Activated naive CD8-positive, alpha-beta T cell treated with anti-CD3 and anti-CD28 coated beads, Interleukin-2, amount 50 U/mL, for 24 hours (primary cell): ENCODE measurements around the gene HIPK2.

Experiments used
- ATAC-seq: fragments of 150-1000 bp; cut with Tn5 transposase; one replicate; pipeline ENCODE4 v1.10.0; 2021
- DNase-seq: peaks from one replicate; pipeline ENCODE4 v3.0.0; 2021
- H3K27ac Mint-ChIP-seq: one replicate; pipeline ENCODE4 v1.8.0; 2021; ENCODE audit warnings: mild to moderate bottlenecking, mixed read lengths
- H3K27me3 Mint-ChIP-seq: one replicate; pipeline ENCODE4 v1.8.0; 2021; ENCODE audit warnings: mixed read lengths
- H3K36me3 Mint-ChIP-seq: one replicate; pipeline ENCODE4 v1.8.0; 2021; ENCODE audit warnings: low read depth, mixed read lengths
- H3K4me1 Mint-ChIP-seq: one replicate; pipeline ENCODE4 v1.8.0; 2021; ENCODE audit warnings: mixed read lengths
- H3K4me3 Mint-ChIP-seq: one replicate; pipeline ENCODE4 v1.8.0; 2021; ENCODE audit warnings: mild to moderate bottlenecking, moderate library complexity, mixed read lengths
- H3K9me3 Mint-ChIP-seq: one replicate; pipeline ENCODE4 v1.8.0; 2021; ENCODE audit warnings: mixed read lengths

Gene HIPK2

DNA sequence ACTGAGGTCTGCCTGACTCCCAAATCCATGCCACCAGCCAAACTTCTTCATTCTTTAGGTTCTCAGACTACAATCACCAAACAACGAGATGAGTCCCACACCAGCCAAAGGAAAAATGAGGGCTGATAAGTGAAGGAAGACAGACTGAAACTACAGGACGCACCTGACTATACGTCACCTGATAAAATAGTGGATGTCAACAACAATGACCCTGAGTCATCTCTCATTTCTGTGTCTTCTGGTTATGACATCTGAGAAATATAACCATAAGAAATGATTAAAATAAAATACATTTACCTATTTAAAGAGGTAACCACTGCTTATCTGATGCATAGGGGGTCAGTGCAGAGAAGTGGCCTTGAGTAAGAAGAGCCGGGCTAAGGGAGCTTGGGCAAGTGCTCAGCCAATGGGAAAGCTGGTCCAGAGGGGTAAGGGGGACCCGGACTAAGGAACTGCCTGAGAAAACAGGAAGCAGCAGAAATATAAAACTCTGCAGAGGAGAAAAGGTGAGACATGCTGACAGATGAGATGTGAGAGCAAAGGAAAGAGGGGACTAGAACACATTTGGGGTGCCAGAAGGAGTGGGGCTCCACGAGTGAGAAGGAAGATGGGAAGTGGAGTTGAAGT, 51.8 kb downstream of the HIPK2 start:
- ATAC-seq: no peak
- Mint-ChIP-seq H3K4me1 (peaks cover 37% of the 10 kb centered on the region), H3K27me3 (no peaks in the 10 kb centered on the region), H3K4me3 (no peak overlapping the region), H3K36me3 (peaks cover 7% of the 10 kb centered on the region), H3K27ac (peak overlapping the region; percentile 47), H3K9me3 (no peaks in the 10 kb centered on the region)
- no peak for DNase-seq

DNA sequence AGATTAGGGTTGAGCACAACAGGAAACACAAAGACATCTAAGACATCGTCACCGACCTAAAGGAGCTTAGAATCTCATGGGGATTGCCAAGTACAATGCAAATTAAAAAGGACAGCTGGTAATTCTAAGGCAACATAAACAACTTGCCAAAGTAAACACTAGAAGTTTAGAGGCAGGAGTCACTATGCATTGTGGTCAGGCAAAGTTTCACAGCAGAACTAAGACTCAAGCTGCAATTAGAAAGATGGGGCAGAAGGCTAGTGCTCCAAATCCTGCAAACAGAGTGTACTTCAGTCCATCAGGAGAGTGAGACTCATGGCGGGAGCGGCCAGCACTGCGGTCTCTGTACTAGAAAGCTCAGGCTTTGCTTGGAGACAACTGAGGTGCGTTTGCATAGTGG, 52.7 kb downstream of the HIPK2 start:
- Mint-ChIP-seq H3K4me1 (peaks cover 37% of the 10 kb centered on the region), H3K4me3 (no peak overlapping the region), H3K27ac (no peak overlapping the region), H3K27me3 (no peaks in the 10 kb centered on the region), H3K9me3 (no peaks in the 10 kb centered on the region), H3K36me3 (peaks cover 7% of the 10 kb centered on the region)
- ATAC-seq (no peak), DNase-seq (no peak)

DNA sequence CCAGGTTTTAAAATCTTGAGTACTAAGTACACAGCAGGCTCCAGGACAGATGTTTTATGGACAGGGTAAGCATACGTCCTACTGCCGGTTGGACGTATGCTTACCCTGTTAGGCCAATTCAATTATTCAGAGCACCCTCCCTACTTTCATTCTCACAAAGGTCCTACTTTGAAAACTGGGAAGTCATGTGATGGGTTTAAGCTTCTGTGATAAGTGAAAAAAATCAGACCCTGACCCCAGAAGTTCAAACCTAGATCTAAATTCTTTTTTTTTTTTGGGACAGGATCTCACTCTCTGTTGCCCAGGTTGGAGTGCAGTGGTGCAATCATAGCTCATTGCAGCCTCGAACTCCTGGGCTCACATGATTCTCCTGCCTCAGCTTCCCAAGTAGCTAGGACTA, 55.2 kb downstream of the HIPK2 start:
- H3K36me3 Mint-ChIP-seq: no peaks in the 10 kb centered on the region
- no peaks in the 10 kb centered on the region for H3K9me3 Mint-ChIP-seq
- H3K4me3 Mint-ChIP-seq: no peak overlapping the region
- H3K27me3 Mint-ChIP-seq: no peaks in the 10 kb centered on the region
- H3K4me1 Mint-ChIP-seq: peaks cover 32% of the 10 kb centered on the region
- H3K27ac Mint-ChIP-seq: no peak overlapping the region
- no peak for DNase-seq
- no peak for ATAC-seq

DNA sequence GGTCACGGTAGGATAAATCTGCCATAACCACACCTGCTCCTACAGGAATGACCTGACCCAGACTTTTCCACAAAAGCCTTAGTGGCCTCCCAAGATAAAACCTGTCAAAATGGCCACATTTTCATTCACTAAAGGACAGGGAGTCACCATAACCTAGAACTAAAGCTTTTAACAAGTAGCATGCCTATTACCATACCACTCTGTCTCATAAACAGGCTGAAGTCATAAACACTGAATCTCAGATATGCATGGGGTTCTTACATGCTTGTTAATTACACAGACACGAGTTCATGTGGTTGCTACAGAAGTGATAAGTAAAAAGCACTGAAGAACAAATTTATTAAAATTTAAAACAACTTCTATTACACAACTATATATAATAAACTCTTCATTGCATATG, 56.0 kb downstream of the HIPK2 start:
- H3K36me3 Mint-ChIP-seq: peaks cover 1% of the 10 kb centered on the region

DNA sequence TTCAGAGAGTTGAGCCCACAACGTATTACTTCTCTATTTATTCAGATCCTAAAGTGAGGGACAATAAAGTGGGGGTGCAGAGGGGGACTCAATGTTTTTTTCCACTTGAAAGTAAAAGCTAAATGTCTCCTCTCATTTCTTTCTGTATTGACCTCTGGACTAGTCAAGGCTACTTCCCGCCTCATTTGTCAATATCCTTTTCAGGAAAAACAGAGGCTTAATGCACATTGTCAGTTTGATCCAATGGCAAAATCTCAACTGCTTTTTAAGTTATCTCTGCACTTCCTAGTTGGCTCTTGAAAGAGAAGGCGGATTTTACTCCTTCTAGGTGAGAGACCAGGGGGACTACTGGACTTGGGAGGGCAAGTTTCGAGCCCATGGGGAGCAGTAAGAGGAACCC, 56.4 kb downstream of the HIPK2 start:
- no peak overlapping the region for H3K27ac Mint-ChIP-seq
- H3K4me1 Mint-ChIP-seq: peaks cover 20% of the 10 kb centered on the region
- no peaks in the 10 kb centered on the region for H3K27me3 Mint-ChIP-seq
- H3K36me3 Mint-ChIP-seq: peaks cover 5% of the 10 kb centered on the region
- H3K9me3 Mint-ChIP-seq: no peaks in the 10 kb centered on the region
- ATAC-seq: no peak
- no peak for DNase-seq
- H3K4me3 Mint-ChIP-seq: no peak overlapping the region

More for the DNA sequence above, 56.0 kb downstream of the HIPK2 start:
- no peak overlapping the region for H3K27ac Mint-ChIP-seq
- H3K4me3 Mint-ChIP-seq: no peak overlapping the region
- no peaks in the 10 kb centered on the region for H3K27me3 Mint-ChIP-seq
- ATAC-seq: no peak
- peaks cover 24% of the 10 kb centered on the region for H3K4me1 Mint-ChIP-seq
- no peak for DNase-seq
- no peaks in the 10 kb centered on the region for H3K9me3 Mint-ChIP-seq

DNA sequence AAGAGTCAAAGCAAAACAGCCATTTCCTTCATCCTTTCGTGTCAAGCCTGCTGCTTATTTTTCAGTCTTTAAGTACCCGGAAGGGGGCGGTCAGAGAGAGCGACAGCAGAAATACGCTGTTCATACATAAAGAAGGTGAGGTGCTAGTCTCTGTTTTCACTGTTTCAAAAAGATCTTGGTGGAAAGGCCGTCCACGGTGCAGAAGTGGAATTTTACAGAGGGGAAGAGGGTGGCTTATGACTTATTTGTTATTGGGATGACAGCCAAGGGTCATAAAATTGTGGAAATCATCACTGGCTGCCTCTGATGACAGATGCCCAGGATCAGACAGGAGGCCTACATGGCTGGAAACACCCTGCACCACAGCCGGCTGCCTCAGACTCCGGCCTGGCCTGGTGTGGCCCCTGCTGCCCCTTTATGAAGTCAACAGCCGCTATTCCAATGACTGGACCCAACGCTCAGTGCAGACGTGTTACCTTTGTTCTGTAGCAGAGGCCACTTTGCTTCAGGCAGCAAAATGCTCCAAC, 57.0 kb downstream of the HIPK2 start:
- DNase-seq (no peak), ATAC-seq (no peak)
- Mint-ChIP-seq H3K27ac (no peak overlapping the region), H3K9me3 (no peaks in the 10 kb centered on the region), H3K4me1 (peaks cover 15% of the 10 kb centered on the region), H3K27me3 (no peaks in the 10 kb centered on the region), H3K4me3 (no peak overlapping the region), H3K36me3 (peaks cover 9% of the 10 kb centered on the region)

DNA sequence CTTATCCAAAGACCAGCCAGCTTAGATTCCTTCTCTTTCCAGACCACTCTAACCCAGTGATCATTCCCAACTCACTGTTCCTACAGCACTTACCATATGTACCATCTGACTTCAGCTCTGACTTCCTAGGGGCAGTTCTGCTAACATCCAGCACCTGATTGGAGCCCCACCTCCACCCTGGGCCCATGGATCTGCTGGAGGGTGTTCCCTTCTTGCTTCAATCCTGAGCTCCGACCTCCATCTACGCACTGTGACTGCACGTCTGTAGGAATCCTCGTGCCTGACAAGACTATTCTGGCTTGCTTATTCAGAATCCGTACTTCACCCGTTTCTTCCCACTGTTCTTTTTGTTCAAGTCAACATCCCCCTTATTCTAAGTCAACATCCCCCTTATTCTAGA, 57.6 kb downstream of the HIPK2 start:
- Mint-ChIP-seq H3K27ac (no peak overlapping the region), H3K4me3 (no peak overlapping the region), H3K9me3 (no peaks in the 10 kb centered on the region), H3K27me3 (no peaks in the 10 kb centered on the region), H3K4me1 (peaks cover 11% of the 10 kb centered on the region), H3K36me3 (peaks cover 14% of the 10 kb centered on the region)
- ATAC-seq (no peak), DNase-seq (no peak)

DNA sequence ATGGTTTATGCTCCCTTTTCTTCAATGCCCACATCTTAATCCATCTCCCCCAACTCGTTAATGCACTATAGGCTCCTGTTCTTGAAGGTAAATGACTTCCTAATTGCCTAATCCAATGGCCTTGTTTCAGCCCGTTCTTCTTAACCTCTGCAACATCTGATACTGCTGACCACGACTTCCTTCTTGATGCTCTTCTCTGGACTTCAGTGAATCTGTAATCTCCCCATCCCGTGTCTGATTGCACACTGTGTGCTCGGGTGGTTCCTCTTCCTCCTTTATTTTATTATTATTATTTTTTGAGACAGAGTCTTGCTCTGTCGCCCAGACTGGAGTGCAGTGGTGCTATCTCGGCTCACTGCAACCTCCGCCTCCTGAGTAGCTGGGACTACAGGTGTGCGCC, 58.9 kb downstream of the HIPK2 start:
- peaks cover 6% of the 10 kb centered on the region for H3K4me1 Mint-ChIP-seq
- H3K27ac Mint-ChIP-seq: no peak overlapping the region
- H3K9me3 Mint-ChIP-seq: no peaks in the 10 kb centered on the region
- no peak for ATAC-seq
- DNase-seq: no peak
- H3K27me3 Mint-ChIP-seq: no peaks in the 10 kb centered on the region
- no peak overlapping the region for H3K4me3 Mint-ChIP-seq
- peaks cover 20% of the 10 kb centered on the region for H3K36me3 Mint-ChIP-seq

DNA sequence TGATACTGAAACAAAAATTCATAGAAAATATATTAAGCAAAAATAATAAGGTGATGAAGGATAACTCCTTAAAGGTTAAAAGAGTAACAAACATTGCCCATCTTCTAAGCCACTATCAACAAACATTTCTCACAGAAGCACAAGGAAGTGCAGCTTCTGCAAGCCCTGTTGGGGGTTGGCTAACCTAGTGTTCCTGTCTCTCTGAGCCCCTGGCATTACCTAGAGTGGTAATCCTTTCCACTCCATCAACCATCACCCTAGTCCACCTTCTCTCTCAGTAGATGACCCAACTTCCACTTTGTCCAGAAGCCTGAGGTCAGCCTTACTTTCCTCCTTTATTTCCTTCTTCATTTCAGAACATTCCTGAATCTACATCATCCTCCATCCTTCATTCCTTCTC, 59.7 kb downstream of the HIPK2 start:
- peaks cover 20% of the 10 kb centered on the region for H3K36me3 Mint-ChIP-seq
- no peak overlapping the region for H3K27ac Mint-ChIP-seq
- no peaks in the 10 kb centered on the region for H3K9me3 Mint-ChIP-seq
- H3K4me3 Mint-ChIP-seq: no peak overlapping the region
- no peak for DNase-seq
- H3K4me1 Mint-ChIP-seq: peaks cover 4% of the 10 kb centered on the region
- ATAC-seq: no peak
- no peaks in the 10 kb centered on the region for H3K27me3 Mint-ChIP-seq

DNA sequence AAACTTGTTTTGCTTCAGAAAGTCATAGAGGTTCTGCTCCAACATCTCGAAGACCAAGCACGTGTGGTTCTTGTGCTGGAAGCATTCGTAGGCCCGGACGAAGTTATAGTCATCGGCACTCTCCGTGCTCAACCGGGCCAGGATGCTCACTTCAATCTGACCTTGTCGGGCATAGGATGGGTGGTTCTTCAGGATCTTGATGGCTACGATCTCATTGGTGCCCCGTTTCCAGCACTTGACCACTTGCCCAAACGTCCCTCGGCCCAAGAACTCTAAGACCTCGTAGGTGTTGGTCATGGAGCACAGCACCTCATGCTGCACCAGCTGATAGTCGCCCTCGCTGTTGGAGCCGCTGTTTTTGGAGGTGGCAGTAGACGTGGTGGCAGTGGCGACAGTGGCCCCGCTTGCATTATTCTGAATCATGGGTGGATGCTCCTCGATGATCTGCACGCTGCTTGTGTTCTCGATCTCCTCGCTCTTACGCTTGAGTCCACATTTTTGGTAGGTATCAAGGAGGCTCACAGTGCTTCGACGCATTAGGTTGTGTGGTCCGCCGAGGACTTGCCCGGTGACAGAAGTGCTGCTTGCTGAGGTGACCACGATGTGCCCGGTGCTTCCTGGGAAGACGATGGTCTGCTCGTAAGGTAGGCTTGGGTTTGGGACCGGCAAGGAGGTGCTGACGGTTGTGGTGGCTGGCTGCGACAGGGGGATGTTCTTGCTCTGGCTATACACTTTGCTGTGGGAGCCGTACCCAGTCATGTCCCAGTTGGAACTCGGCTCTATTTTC, 61.4 kb downstream of the HIPK2 start:
- H3K4me3 Mint-ChIP-seq: no peak overlapping the region
- H3K36me3 Mint-ChIP-seq: peaks cover 20% of the 10 kb centered on the region
- H3K4me1 Mint-ChIP-seq: peaks cover 4% of the 10 kb centered on the region
- no peak for DNase-seq
- H3K27ac Mint-ChIP-seq: no peak overlapping the region
- ATAC-seq: no peak
- no peaks in the 10 kb centered on the region for H3K9me3 Mint-ChIP-seq
- H3K27me3 Mint-ChIP-seq: no peaks in the 10 kb centered on the region

DNA sequence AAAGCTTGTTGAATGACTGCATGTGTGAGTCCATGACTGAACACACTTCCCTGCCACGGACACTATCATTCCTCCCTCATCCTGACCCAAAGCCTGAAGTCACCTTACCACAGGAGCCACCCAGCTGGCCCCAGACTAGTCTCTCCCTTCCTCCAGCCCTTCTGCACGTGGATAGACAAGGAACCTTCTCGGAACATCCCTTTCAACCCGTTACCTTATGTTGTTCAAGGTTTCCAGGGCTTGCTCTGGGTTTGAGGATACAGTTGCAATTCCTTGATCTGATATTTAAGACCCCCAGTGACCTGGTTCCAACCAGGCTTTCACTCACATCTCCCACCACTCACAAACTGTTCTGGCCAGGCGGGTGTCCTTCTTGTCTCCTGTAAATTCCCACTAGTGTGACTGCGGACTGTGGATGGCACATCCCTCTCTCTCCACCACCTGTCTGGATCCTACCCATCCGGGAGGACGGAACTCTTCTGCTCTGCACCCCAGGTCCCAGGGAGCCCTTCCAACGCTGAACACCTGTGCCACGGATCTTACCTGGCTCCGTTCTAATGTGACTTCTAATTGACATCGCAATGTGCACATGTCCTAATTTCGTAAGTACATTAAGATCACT, 62.5 kb downstream of the HIPK2 start:
- Mint-ChIP-seq H3K9me3 (no peaks in the 10 kb centered on the region), H3K4me3 (no peak overlapping the region), H3K27ac (no peak overlapping the region), H3K27me3 (no peaks in the 10 kb centered on the region), H3K4me1 (peaks cover 5% of the 10 kb centered on the region), H3K36me3 (peaks cover 26% of the 10 kb centered on the region)
- ATAC-seq (no peak), DNase-seq (no peak)

DNA sequence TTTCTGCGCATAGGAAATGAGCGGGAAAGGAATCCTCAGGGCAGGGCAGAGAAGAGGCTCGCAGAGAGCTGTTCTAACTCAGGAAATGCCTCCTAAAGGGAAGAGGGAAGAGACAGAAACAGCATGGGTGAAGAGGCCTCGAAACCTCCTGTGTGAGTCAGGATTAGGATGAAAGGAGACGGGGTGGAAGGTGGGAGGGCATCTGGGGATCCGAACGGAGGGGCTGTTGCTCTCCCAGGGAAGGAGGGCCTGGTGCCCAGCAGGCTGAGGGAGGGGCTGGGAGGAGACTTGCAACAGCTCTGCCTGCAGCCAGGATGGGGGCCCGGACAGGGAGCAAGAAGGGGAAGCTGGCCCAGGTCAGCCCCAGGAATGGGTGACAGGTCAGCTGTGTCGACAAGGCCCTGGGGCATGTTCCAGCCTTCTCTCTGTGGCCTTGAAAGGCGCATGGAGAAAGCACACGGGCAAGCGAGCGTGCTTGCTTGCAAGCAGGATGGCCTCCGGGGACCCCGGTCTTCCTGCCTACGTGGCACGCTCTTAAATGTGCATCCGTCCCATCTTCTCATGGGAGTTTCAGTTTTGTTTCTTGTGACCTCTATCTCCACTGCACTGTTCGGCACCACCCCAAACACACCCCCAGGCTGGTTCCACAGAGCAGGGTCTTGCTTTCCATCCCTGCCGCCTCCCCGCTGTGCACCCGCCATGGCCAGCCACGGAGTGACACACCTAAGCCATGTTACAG, 63.5 kb downstream of the HIPK2 start:
- ATAC-seq: no peak
- no peaks in the 10 kb centered on the region for H3K9me3 Mint-ChIP-seq
- H3K4me1 Mint-ChIP-seq: peaks cover 5% of the 10 kb centered on the region
- DNase-seq: no peak
- peaks cover 26% of the 10 kb centered on the region for H3K36me3 Mint-ChIP-seq
- H3K4me3 Mint-ChIP-seq: no peak overlapping the region
- no peaks in the 10 kb centered on the region for H3K27me3 Mint-ChIP-seq
- H3K27ac Mint-ChIP-seq: no peak overlapping the region

DNA sequence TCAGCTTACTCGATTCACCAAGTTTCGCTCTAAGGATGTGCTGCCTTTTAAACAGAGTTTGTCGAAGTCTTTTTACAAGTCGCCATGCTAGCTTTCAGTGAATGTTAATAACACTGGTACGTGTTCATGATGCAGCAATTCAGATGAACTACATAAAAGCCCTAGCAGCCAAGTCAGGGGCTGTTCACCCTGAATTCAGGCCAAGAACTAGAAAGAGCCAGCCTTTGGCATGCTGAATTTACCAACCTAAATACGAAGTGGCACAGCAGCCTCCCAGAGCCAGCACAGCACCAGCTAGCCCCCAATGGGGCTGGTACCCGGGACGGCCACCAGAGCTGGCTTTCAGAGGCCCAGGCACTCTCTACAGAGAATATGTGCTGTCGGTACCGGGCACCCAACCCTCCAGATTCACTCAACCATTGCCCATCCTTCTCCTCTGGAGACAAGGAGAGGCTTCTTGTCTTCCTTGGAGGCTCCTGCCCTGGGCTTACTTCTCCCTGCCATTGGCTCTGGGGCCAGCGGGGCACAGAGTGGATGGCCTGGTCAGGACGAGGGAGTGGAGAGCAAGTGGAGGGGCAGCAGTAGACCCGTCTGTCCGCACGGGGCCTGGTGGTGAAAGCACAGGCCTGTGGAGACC, 64.2 kb downstream of the HIPK2 start:
- no peak overlapping the region for H3K4me3 Mint-ChIP-seq
- no peak for DNase-seq
- H3K9me3 Mint-ChIP-seq: no peaks in the 10 kb centered on the region
- no peaks in the 10 kb centered on the region for H3K27me3 Mint-ChIP-seq
- no peak for ATAC-seq
- peaks cover 26% of the 10 kb centered on the region for H3K36me3 Mint-ChIP-seq
- no peak overlapping the region for H3K27ac Mint-ChIP-seq
- H3K4me1 Mint-ChIP-seq: peaks cover 5% of the 10 kb centered on the region

DNA sequence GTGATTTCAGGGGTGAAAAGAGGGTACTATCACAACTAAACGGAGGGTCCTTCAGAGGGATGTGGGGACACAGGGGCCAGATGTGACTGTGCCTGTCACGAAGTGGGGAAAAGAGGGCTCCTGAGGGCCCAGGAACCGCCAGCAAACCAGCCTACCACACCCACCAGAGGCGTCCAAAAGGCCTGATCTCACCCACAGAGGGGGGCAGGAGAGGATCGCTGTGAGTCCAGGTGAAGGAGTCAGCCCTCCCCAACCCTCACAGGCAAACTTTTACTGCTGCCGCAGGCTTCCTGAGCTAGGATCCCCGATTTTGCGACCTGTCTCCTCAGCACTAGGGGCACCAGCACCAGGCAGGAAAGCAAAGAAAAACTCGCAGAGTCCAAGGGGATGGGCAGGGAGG, 64.7 kb downstream of the HIPK2 start:
- ATAC-seq: no peak
- Mint-ChIP-seq H3K27ac (no peak overlapping the region), H3K36me3 (peaks cover 26% of the 10 kb centered on the region), H3K4me1 (peaks cover 5% of the 10 kb centered on the region), H3K4me3 (no peak overlapping the region), H3K27me3 (no peaks in the 10 kb centered on the region), H3K9me3 (no peaks in the 10 kb centered on the region)
- DNase-seq: no peak
